Parathyroid adenoma (tissue), 2 donors: Measurements from ENCODE around the gene ZMAT2.
"Not testable (repeated sequence)": the region's sequence is repeated elsewhere in the genome, so short reads cannot be mapped to it uniquely, and the experiment has no call there.

Experiments
- H2AFZ ChIP-seq: fragments of 300-600 bp; sonication (generic); one replicate; pipeline ENCODE4 v1.7.0; 2017; ENCODE audit warnings: antibody characterized with exemption, mild to moderate bottlenecking
- H3K27ac ChIP-seq: fragments of 300-600 bp; sonication (generic); one replicate; pipeline ENCODE4 v1.7.0; 2017
- H3K27me3 ChIP-seq: fragments of 300-600 bp; sonication (generic); one replicate; pipeline ENCODE4 v1.7.0; 2017; ENCODE audit warnings: low read length; ENCODE audit not compliant: control insufficient read depth, insufficient read depth
- H3K36me3 ChIP-seq: fragments of 300-600 bp; sonication (generic); one replicate; pipeline ENCODE4 v1.7.0; 2017; ENCODE audit warnings: low read length; ENCODE audit not compliant: control insufficient read depth, insufficient read depth
- H3K4me1 ChIP-seq: fragments of 300-600 bp; sonication (generic); one replicate; pipeline ENCODE4 v1.7.0; 2017; ENCODE audit warnings: control low read depth
- H3K4me2 ChIP-seq: fragments of 300-600 bp; sonication (generic); one replicate; pipeline ENCODE4 v1.7.0; 2017; ENCODE audit warnings: low read length
- H3K4me3 ChIP-seq: fragments of 300-600 bp; sonication (generic); one replicate; pipeline ENCODE4 v1.7.0; 2017; ENCODE audit warnings: low read depth, low read length
- H3K79me2 ChIP-seq: fragments of 300-600 bp; sonication (generic); one replicate; pipeline ENCODE4 v1.7.0; 2017; ENCODE audit warnings: control low read depth
- H3K9ac ChIP-seq: fragments of 300-600 bp; sonication (generic); one replicate; pipeline ENCODE4 v1.7.0; 2017; ENCODE audit warnings: mild to moderate bottlenecking
- H3K9me3 ChIP-seq: fragments of 300-600 bp; sonication (generic); one replicate; pipeline ENCODE4 v1.7.0; 2017; ENCODE audit warnings: low read length; ENCODE audit not compliant: control insufficient read depth
- TF ChIP-seq, protein P1 (sequence below): fragments of 300-600 bp; sonication (generic); IDR thresholded peaks from one replicate; pipeline ENCODE4 v1.7.0; 2017; ENCODE audit warnings: antibody characterized with exemption, mild to moderate bottlenecking
- donor health status: primary hyperparathyroidism.

Gene ZMAT2

GRCh38 chr5:140700177-140701144, at the start of gene ZMAT2:
TSS of gene ZMAT2 (plus strand) at chr5:140700447. CDS start at chr5:140700461, 14 bp downstream.
- no peaks in the 10 kb centered on the region for H3K27me3 ChIP-seq
- TF ChIP-seq, protein P1, sequence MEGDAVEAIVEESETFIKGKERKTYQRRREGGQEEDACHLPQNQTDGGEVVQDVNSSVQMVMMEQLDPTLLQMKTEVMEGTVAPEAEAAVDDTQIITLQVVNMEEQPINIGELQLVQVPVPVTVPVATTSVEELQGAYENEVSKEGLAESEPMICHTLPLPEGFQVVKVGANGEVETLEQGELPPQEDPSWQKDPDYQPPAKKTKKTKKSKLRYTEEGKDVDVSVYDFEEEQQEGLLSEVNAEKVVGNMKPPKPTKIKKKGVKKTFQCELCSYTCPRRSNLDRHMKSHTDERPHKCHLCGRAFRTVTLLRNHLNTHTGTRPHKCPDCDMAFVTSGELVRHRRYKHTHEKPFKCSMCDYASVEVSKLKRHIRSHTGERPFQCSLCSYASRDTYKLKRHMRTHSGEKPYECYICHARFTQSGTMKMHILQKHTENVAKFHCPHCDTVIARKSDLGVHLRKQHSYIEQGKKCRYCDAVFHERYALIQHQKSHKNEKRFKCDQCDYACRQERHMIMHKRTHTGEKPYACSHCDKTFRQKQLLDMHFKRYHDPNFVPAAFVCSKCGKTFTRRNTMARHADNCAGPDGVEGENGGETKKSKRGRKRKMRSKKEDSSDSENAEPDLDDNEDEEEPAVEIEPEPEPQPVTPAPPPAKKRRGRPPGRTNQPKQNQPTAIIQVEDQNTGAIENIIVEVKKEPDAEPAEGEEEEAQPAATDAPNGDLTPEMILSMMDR: no peak
- peak within 1 kb of the TSS; percentile 87 for H2AFZ ChIP-seq
- H3K36me3 ChIP-seq: no peaks in the 10 kb centered on the region
- H3K79me2 ChIP-seq: peaks cover 16% of the 10 kb centered on the region
- peak within 1 kb of the TSS; percentile 61 for H3K27ac ChIP-seq
- peaks cover 5% of the 10 kb centered on the region for H3K4me1 ChIP-seq
- H3K9me3 ChIP-seq: no peaks in the 10 kb centered on the region
- H3K4me2 ChIP-seq: peak within 1 kb of the TSS; percentile 68
- peak within 1 kb of the TSS; percentile 79 for H3K4me3 ChIP-seq
- no peak within 1 kb of the TSS for H3K9ac ChIP-seq

- no peaks in the 10 kb centered on the region for H3K9me3 ChIP-seq
- no peak overlapping the region for H3K4me3 ChIP-seq
- H3K27ac ChIP-seq: no peak overlapping the region
- no peak overlapping the region for H3K9ac ChIP-seq
- H3K27me3 ChIP-seq: no peaks in the 10 kb centered on the region
- no peaks in the 10 kb centered on the region for H3K36me3 ChIP-seq
- H3K4me2 ChIP-seq: no peak overlapping the region
- H3K79me2 ChIP-seq: no peaks in the 10 kb centered on the region
- H3K4me1 ChIP-seq: no peaks in the 10 kb centered on the region
- TF ChIP-seq, protein P1: no peak
- H2AFZ ChIP-seq: no peak overlapping the region
Measured at GRCh38 chr5:140658870-140659269, 41.4 kb upstream of the ZMAT2 start.

DNA sequence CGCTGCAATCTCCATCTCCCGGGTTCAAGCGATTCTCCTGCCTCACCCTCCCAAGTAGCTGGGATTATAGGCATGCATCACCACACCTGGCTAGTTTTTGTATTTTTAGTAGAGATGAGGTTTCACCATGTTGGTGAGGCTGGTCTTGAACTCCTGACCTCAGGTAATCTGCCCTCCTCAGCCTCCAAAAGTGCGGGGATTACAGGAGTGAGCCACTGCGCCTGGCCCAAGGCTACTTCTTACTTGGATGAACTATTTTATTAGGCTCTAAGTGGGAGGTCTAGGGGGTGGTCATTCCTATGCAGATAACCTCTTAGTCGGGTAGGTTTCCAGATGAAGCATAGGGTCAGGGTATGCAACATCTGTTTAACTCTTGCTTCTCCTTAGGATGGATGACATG, 39.9 kb upstream of the ZMAT2 start:
- not testable (repeated sequence) for H3K9ac ChIP-seq, H3K79me2 ChIP-seq, H3K27me3 ChIP-seq, H3K27ac ChIP-seq, H3K4me2 ChIP-seq, H2AFZ ChIP-seq, H3K9me3 ChIP-seq, H3K4me3 ChIP-seq, H3K36me3 ChIP-seq, H3K4me1 ChIP-seq

DNA sequence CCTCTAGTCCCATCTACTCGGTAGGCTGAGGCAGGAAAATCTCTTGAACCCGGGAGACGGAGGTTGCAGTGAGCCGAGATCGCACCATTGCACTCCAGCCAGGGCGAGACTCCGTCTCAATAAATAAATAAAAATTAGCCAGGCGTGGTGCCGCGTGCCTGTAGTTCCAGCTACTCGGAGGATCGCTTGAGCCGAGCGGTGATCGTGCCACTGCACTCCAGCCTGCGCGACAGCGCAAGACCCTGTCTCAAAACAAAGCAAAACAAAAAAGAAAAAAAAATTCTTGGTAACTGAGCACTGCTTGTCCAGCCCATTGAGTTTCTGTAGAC, 36.3 kb upstream of the ZMAT2 start:
- Histone ChIP-seq H3K4me3 (peak overlapping the region; percentile 96), H2AFZ (peak overlapping the region; percentile 67), H3K4me1 (no peaks in the 10 kb centered on the region), H3K36me3 (no peaks in the 10 kb centered on the region), H3K4me2 (peak overlapping the region; percentile 100), H3K79me2 (peaks cover 4% of the 10 kb centered on the region), H3K27me3 (no peaks in the 10 kb centered on the region), H3K9me3 (no peaks in the 10 kb centered on the region), H3K9ac (peak overlapping the region; percentile 2), H3K27ac (peak overlapping the region; percentile 88)
- TF ChIP-seq, protein P1: no peak

- H3K4me2 ChIP-seq: peak within 1 kb of the TSS; percentile 100
Measured at GRCh38 chr5:140664359-140665119, 35.7 kb upstream of the ZMAT2 start, which contains the start of gene WDR55. TSS of gene WDR55 (plus strand) at chr5:140664904. CDS start at chr5:140664913, 9 bp downstream.

GRCh38 chr5:140671035-140671434, 29.2 kb upstream of the ZMAT2 start:
- H3K4me3 ChIP-seq, H3K9ac ChIP-seq, H2AFZ ChIP-seq, H3K79me2 ChIP-seq, H3K27ac ChIP-seq, H3K27me3 ChIP-seq, H3K36me3 ChIP-seq, H3K4me1 ChIP-seq, H3K4me2 ChIP-seq, H3K9me3 ChIP-seq: not testable (repeated sequence)

More at GRCh38 chr5:140664359-140665119, 35.7 kb upstream of the ZMAT2 start, which contains the start of gene WDR55:
- TF ChIP-seq, protein P1: no peak
- H3K36me3 ChIP-seq: no peaks in the 10 kb centered on the region
- H3K4me1 ChIP-seq: no peaks in the 10 kb centered on the region
- no peaks in the 10 kb centered on the region for H3K9me3 ChIP-seq
- peak within 1 kb of the TSS; percentile 96 for H3K4me3 ChIP-seq
- H3K9ac ChIP-seq: peak within 1 kb of the TSS; percentile 2
- no peaks in the 10 kb centered on the region for H3K27me3 ChIP-seq
- H3K79me2 ChIP-seq: peaks cover 4% of the 10 kb centered on the region
- peak within 1 kb of the TSS; percentile 67 for H2AFZ ChIP-seq
- peak within 1 kb of the TSS; percentile 88 for H3K27ac ChIP-seq
